ENCODE results near the gene SLC2A1.

The SLC2A1 gene

DNA sequence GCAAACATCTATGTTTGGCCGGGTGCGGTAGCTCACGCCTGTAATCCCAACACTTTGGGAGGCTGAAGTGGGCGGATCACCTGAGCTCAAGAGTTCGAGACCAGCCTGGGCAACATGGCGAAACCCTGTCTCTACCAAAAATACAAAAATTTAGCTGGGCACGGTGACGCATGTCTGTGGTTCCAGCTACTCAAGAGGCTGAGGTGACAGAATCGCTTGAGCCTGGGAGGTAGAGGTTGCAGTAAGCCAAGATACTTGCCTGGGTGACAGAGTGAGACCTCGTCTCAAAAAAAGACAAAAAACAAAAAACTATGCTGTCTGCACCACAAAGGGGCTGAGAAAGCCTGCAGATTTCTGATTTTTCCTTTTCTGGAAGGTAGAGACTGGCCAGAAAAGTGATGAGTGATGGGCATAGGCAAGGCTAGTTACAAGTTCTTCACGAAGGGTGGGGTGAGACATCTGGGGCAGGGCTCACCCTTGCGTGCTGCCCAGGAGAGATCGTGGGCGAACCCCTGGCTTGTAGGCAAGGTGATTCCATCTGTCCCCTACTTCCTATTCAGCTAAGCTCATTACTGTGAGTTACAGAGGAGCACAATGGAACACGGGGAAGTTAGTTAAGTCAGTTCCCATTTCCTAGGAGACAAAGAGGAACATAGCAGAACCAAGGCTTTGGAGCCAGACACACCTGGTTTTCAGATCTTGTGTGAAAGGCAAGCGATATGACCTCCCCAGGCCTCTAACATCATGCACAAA is 3.2 kb downstream of the SLC2A1 start:
- H3K27ac Mint-ChIP-seq = peak overlapping the region; percentile 14 to 42 (median 17)
- TF ChIP-seq CTCF (IDR thresholded peaks at IDR 0.05; ENCODE audit: unreplicated experiment in 3 of 3) = no peak
- H3K27me3 Mint-ChIP-seq (ENCODE audit: low read depth) = peaks cover 9% of the 10 kb centered on the region
- H3K4me1 Mint-ChIP-seq = peaks cover 35% of the 10 kb centered on the region
- H3K4me3 Mint-ChIP-seq = peak overlapping the region; percentile 77 to 83 (median 81)
- peaks cover 13% of the 10 kb centered on the region for H3K36me3 Mint-ChIP-seq (ENCODE audit: low read depth)
- no peaks in the 10 kb centered on the region for H3K9me3 Mint-ChIP-seq

GRCh38 chr1:42953182-42954180 is 5.2 kb downstream of the SLC2A1 start:
- Mint-ChIP-seq H3K9me3 (no peaks in the 10 kb centered on the region), H3K27me3 (ENCODE audit: low read depth) (peaks cover 4% of the 10 kb centered on the region), H3K27ac (peak overlapping the region in 1 of 3 experiments; percentile 48), H3K36me3 (ENCODE audit: low read depth) (peaks cover 13% of the 10 kb centered on the region), H3K4me1 (peaks cover 50% of the 10 kb centered on the region), H3K4me3 (peak overlapping the region in 1 of 3 experiments; percentile 26)
- no peak for TF ChIP-seq CTCF (IDR thresholded peaks at IDR 0.05; ENCODE audit: unreplicated experiment in 3 of 3)

DNA sequence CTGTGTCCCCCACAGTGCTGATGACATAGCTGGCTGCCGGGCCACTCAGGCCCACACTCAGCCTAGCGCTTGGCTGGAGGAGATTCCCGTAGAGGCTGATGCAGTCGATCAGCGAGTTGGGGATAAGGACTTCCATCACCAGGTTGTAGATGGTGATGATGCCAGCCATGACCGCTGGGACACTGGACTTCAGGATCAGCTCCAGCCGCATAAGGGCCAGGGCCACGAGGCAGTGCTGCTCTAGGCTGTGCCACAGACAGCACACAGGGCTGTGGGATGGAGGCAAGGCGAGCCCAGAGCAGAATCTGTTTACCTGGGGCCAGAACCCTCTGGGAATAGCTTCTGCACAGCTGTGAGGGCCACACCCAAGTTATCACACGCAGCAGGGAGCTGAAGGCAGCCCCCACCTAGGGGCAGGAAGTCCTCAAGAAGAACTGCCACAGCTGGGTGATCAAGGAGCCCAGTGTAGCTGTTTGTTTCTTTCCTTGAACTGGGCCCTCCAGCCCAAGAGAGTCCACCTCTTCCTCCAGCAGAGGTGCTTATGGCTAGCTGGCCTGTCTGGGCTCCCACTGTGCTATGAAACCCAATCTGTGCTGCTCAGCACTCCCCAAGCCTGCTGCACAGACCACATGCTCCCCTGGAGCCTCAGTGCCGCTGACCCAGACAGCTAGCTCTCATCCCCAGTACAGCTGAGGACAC is 6.2 kb downstream of the SLC2A1 start:
- Mint-ChIP-seq H3K9me3 (no peaks in the 10 kb centered on the region), H3K4me3 (peak overlapping the region in 1 of 3 experiments; percentile 55), H3K27ac (peak overlapping the region in 1 of 3 experiments; percentile 35), H3K4me1 (peaks cover 49% of the 10 kb centered on the region), H3K27me3 (ENCODE audit: low read depth) (peaks cover 4% of the 10 kb centered on the region), H3K36me3 (ENCODE audit: low read depth) (peaks cover 13% of the 10 kb centered on the region)
- TF ChIP-seq CTCF (IDR thresholded peaks at IDR 0.05; ENCODE audit: unreplicated experiment in 3 of 3) = no peak

DNA sequence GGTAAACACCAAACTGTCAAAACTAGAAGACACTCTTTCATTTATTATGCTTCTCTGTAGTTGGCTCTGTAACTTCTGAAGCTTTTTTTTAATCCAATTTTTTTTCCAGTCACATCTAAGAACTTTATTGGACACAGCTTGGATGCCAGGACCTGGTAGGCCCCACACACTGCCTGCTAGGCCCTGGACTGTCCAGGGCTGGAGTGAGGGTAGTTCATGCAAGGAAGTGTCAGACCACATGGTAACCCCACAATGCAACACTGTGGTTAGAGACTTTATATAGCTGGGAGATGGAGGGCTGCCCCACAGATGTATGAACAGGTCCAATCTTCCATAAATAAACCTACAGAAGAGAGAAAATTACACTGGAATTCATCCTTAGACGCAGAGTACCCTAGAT is 7.1 kb downstream of the SLC2A1 start:
- H3K27ac Mint-ChIP-seq = peak overlapping the region in 2 of 3 experiments; percentile 16 to 71
- peak overlapping the region in 1 of 3 experiments; percentile 25 for H3K4me3 Mint-ChIP-seq
- TF ChIP-seq CTCF (IDR thresholded peaks at IDR 0.05; ENCODE audit: unreplicated experiment in 3 of 3) = no peak
- H3K9me3 Mint-ChIP-seq = no peaks in the 10 kb centered on the region
- H3K36me3 Mint-ChIP-seq (ENCODE audit: low read depth) = peaks cover 13% of the 10 kb centered on the region
- peaks cover 42% of the 10 kb centered on the region for H3K4me1 Mint-ChIP-seq
- H3K27me3 Mint-ChIP-seq (ENCODE audit: low read depth) = peaks cover 4% of the 10 kb centered on the region

- peaks cover 13% of the 10 kb centered on the region for H3K36me3 Mint-ChIP-seq (ENCODE audit: low read depth)
- no peaks in the 10 kb centered on the region for H3K27me3 Mint-ChIP-seq (ENCODE audit: low read depth)
- no peak for TF ChIP-seq CTCF (IDR thresholded peaks at IDR 0.05; ENCODE audit: unreplicated experiment in 3 of 3)
- H3K9me3 Mint-ChIP-seq = no peaks in the 10 kb centered on the region
- peaks cover 43% of the 10 kb centered on the region for H3K4me1 Mint-ChIP-seq
- no peak overlapping the region for H3K4me3 Mint-ChIP-seq
- H3K27ac Mint-ChIP-seq = peak overlapping the region; percentile 58 to 81 (median 74)
Observed at GRCh38 chr1:42950116-42950481, 8.6 kb downstream of the SLC2A1 start.
